ENCODE results near the gene NUDC. TPM values are rescaled to one million over a fixed set of nuclear protein-coding genes. Genes with fewer than 3 reads are reported as not detected.
A peak's percentile ranks its signal among the peaks of the same experiment; 100 is the strongest.

NUDC gene
- total RNA-seq, 1 donor from 2014 or later = 60.8 TPM

- Mint-ChIP-seq H3K27ac (ENCODE audit: unreplicated experiment) (peak overlapping the region; percentile 78), H3K9me3 (ENCODE audit: unreplicated experiment) (no peaks in the 10 kb centered on the region), H3K4me1 (ENCODE audit: unreplicated experiment) (peaks cover 25% of the 10 kb centered on the region), H3K36me3 (ENCODE audit: low read depth, unreplicated experiment) (peaks cover 47% of the 10 kb centered on the region), H3K27me3 (ENCODE audit: unreplicated experiment) (peaks cover 13% of the 10 kb centered on the region), H3K4me3 (ENCODE audit: unreplicated experiment) (peak overlapping the region; percentile 98)
- TF ChIP-seq CTCF (IDR thresholded peaks at IDR 0.05; ENCODE audit: unreplicated experiment) = no peak
- DNase-seq (ENCODE audit: low spot score) = no peak
Measured at GRCh38 chr1:26890467-26890796, 31.1 kb upstream of the NUDC start.

DNA sequence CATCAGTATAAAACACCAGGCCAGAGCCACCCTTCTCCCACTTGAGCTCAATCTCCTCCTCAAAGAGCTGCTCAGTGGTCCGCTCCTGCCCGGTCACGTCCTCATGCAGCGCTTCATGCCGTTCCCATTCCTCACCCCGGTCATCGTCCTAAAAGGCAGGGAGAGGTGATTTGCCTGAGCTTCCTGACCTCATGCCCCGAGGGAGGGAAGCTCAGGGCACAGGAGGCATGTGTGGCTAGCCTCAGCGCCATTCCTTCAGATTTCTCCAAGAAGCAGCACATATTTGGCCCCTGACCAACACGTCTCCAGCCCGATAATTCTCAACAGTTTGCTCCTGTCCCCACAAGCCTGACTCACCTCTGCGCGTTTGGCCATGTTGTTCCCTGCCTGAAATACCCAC is 27.3 kb upstream of the NUDC start:
- DNase-seq (ENCODE audit: low spot score) = no peak
- Mint-ChIP-seq H3K4me3 (ENCODE audit: unreplicated experiment) (peak overlapping the region; percentile 43), H3K36me3 (ENCODE audit: low read depth, unreplicated experiment) (peaks cover 36% of the 10 kb centered on the region), H3K9me3 (ENCODE audit: unreplicated experiment) (no peaks in the 10 kb centered on the region), H3K27me3 (ENCODE audit: unreplicated experiment) (peaks cover 11% of the 10 kb centered on the region), H3K27ac (ENCODE audit: unreplicated experiment) (peak overlapping the region; percentile 46), H3K4me1 (ENCODE audit: unreplicated experiment) (peaks cover 19% of the 10 kb centered on the region)
- TF ChIP-seq CTCF (IDR thresholded peaks at IDR 0.05; ENCODE audit: unreplicated experiment) = no peak

GRCh38 chr1:26897351-26897750 is 24.2 kb upstream of the NUDC start:
- DNase-seq (ENCODE audit: low spot score) = no peak
- no peaks in the 10 kb centered on the region for H3K9me3 Mint-ChIP-seq (ENCODE audit: unreplicated experiment)
- H3K27me3 Mint-ChIP-seq (ENCODE audit: unreplicated experiment) = peaks cover 6% of the 10 kb centered on the region
- no peak overlapping the region for H3K27ac Mint-ChIP-seq (ENCODE audit: unreplicated experiment)
- TF ChIP-seq CTCF (IDR thresholded peaks at IDR 0.05; ENCODE audit: unreplicated experiment) = no peak
- peaks cover 28% of the 10 kb centered on the region for H3K36me3 Mint-ChIP-seq (ENCODE audit: low read depth, unreplicated experiment)
- peaks cover 26% of the 10 kb centered on the region for H3K4me1 Mint-ChIP-seq (ENCODE audit: unreplicated experiment)
- peak overlapping the region; percentile 65 for H3K4me3 Mint-ChIP-seq (ENCODE audit: unreplicated experiment)

GRCh38 chr1:26900001-26900814 is 21.3 kb upstream of the NUDC start, which contains the start of gene GPATCH3:
GPATCH3 (minus strand) TSS chr1:26900467; CDS start chr1:26900442, 25 bp downstream.
- TF ChIP-seq CTCF (IDR thresholded peaks at IDR 0.05; ENCODE audit: unreplicated experiment) = no peak
- peak within 1 kb of the TSS; percentile 99 for H3K27ac Mint-ChIP-seq (ENCODE audit: unreplicated experiment)
- H3K9me3 Mint-ChIP-seq (ENCODE audit: unreplicated experiment) = no peaks in the 10 kb centered on the region
- H3K4me1 Mint-ChIP-seq (ENCODE audit: unreplicated experiment) = peaks cover 20% of the 10 kb centered on the region
- H3K4me3 Mint-ChIP-seq (ENCODE audit: unreplicated experiment) = peak within 1 kb of the TSS; percentile 96
- DNase-seq (ENCODE audit: low spot score) = peak; percentile 87
- peaks cover 7% of the 10 kb centered on the region for H3K36me3 Mint-ChIP-seq (ENCODE audit: low read depth, unreplicated experiment)
- peaks cover 5% of the 10 kb centered on the region for H3K27me3 Mint-ChIP-seq (ENCODE audit: unreplicated experiment)

- H3K36me3 Mint-ChIP-seq (ENCODE audit: low read depth, unreplicated experiment) = peaks cover 7% of the 10 kb centered on the region
- DNase-seq (ENCODE audit: low spot score) = no peak
- peak overlapping the region; percentile 96 for H3K4me3 Mint-ChIP-seq (ENCODE audit: unreplicated experiment)
- no peaks in the 10 kb centered on the region for H3K9me3 Mint-ChIP-seq (ENCODE audit: unreplicated experiment)
- H3K27me3 Mint-ChIP-seq (ENCODE audit: unreplicated experiment) = peaks cover 5% of the 10 kb centered on the region
- H3K4me1 Mint-ChIP-seq (ENCODE audit: unreplicated experiment) = peaks cover 20% of the 10 kb centered on the region
- H3K27ac Mint-ChIP-seq (ENCODE audit: unreplicated experiment) = peak overlapping the region; percentile 99
- no peak for TF ChIP-seq CTCF (IDR thresholded peaks at IDR 0.05; ENCODE audit: unreplicated experiment)
Measured at GRCh38 chr1:26900815-26901511, 20.6 kb upstream of the NUDC start.
